Spinal cord (tissue), 10 donors: ENCODE results near the gene SMG1. TPM values are rescaled to one million over a fixed set of nuclear protein-coding genes. Genes with fewer than 3 reads are reported as not detected.
"Not testable (repeated sequence)": the region's sequence is repeated elsewhere in the genome, so short reads cannot be mapped to it uniquely, and the experiment has no call there.

ENCODE experiments used
- DNase-seq, 6 donors: peaks; one replicate each; pipeline versions ENCODE4 v3.0.0 to v3.0.0-alpha.2; 2013 to 2015; ENCODE audit warnings: low spot score in 6 of 6, low read depth in 4 of 6
- H3K27ac ChIP-seq: one replicate; pipeline ENCODE4 v1.5.1; 2013; ENCODE audit warnings: low read depth, low read length, control low read depth
- H3K27me3 ChIP-seq: one replicate; pipeline ENCODE4 v1.6.1; 2013; ENCODE audit warnings: low read length; ENCODE audit not compliant: control insufficient read depth, insufficient read depth
- H3K36me3 ChIP-seq: one replicate; pipeline ENCODE4 v1.6.1; 2013; ENCODE audit warnings: low read length; ENCODE audit not compliant: control insufficient read depth, insufficient read depth
- H3K4me1 ChIP-seq: one replicate; pipeline ENCODE4 v1.6.1; 2013; ENCODE audit warnings: low read length; ENCODE audit not compliant: control insufficient read depth, insufficient read depth
- H3K4me3 ChIP-seq: one replicate; pipeline ENCODE4 v1.5.1; 2013; ENCODE audit warnings: low read depth, low read length, control low read depth
- H3K9me3 ChIP-seq: one replicate; pipeline ENCODE4 v1.6.1; 2013; ENCODE audit warnings: low read length; ENCODE audit not compliant: control insufficient read depth, insufficient read depth
- WGBS: methylation state at CpG from one replicate; pipeline ENCODE4 v1.1.5; 2013; ENCODE audit warnings: missing lambda C conversion rate; ENCODE audit not compliant: insufficient coverage; 5-methylcytosine and 5-hydroxymethylcytosine counted together
- polyA plus RNA-seq, 2 donors: library from polyadenylated mRNA; unstranded; fragments of 120-200 nt; gene quantifications; one replicate each; pipeline ENCODE4 v1.2.1, GENCODE V29; 2013; ENCODE audit not compliant: insufficient read length in 2 of 2
- total RNA-seq, 2 donors: library from RNA; depleted of rRNA in 1 of 2; stranded (reverse); fragments of 120-200 nt in 1 of 2; fragments of >200 nt in 1 of 2; gene quantifications; one replicate each; pipeline versions ENCODE4 v1.2.3 to v1.2.4, GENCODE V29; 2013 to 2014
- donor health status: healthy.

SMG1 gene
- total and polyA plus RNA-seq, 4 donors: 46.1 to 93.6 (median 47.7) TPM

DNA sequence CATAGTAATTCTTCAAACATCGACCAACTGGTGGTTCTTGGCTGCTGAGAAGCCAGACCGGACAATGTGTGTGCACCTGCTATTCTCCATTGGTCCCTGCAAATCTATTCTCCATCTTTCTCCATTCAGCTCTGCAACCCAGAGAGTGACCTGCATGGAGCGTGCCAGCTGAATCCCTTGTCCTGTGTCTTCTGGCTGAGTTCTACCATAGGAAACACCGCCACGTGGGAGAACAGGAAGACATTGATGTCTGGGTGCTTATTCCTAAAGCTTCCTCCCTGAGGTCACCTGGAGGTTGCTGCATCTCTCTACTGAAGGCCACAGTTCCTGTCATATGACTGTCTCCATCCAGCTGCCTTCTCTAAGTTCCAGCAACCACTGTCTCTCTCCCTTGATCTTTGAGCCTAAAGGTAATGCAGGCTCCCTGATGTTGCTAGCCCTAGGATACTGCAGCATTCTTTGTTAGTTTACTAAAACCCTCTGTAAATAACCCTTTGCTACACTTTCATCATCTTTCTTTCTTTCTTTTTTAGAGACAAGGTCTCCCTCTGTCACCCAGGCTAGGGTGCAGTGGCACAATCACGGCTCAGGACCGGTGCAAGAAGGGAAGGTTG lies 10.6 kb upstream of the SMG1 start:
- H3K4me3 ChIP-seq: no peak overlapping the region
- no peaks in the 10 kb centered on the region for H3K4me1 ChIP-seq
- H3K27me3 ChIP-seq: no peaks in the 10 kb centered on the region
- 89% methylated on average over 5 of the region's 7 CpGs for WGBS
- no peak for DNase-seq
- H3K36me3 ChIP-seq: no peaks in the 10 kb centered on the region
- H3K9me3 ChIP-seq: no peaks in the 10 kb centered on the region
- H3K27ac ChIP-seq: no peak overlapping the region

DNA sequence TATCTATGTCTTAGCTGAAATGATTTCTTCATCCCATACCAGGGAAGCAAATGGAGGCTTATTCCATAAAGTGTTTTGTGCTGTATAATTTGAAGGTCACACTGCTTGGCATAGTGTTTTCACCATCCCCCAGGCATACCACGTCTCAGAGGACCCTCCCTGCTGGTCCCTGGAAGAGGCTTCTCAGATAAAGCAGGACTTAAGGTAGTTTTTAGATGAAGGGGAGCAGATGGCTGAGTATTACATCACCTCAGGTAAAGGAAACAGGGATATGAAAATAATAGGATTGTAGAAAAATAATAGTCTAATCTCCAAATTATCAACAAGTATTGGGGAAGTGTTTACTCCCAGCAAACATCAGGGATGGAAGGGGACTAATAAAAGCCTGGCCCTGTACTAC lies 7.3 kb upstream of the SMG1 start:
- DNase-seq: no peak
- no CpG with 5 or more reads among the region's 1 CpG for WGBS

DNA sequence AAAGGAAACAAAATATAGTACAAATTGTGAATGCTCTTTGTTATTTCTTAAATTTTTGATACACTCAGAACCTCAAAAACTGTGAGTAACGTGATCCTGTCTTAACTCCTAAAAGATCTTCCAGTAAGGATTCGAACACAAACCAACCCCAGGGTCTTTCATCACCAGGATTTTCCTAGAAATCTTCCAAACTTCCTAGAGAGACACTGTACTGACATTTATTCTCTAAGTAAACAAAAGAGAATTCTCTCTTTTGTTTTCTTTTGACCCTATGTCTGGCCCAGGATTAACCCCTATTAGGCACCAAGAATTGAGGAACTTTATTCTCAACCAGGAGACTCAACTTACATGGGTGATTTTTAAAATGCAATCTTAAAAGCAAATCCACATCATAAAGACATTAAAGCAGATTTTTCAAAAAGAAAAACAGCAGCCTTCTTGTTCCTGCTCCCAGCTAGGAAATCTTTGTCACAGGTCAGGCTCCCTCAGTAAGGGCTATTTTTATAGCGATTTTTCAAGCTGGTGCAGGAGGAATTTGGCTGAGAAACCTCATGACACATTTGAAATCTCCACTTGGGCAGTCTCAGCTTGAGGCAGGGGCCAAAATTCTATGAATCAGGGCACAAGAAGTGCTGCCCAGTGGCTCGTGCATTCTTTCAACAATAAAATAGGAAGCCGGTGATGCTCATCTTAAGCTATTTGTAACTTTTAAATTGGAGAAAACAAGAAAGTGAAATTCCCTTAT lies 6.2 kb upstream of the SMG1 start:
- DNase-seq: peak in 1 of 6 donors; percentile 15
- WGBS: 25% methylated on average over 1 of the region's 5 CpGs
- H3K9me3 ChIP-seq: no peaks in the 10 kb centered on the region
- no peak overlapping the region for H3K4me3 ChIP-seq
- H3K27ac ChIP-seq: no peak overlapping the region
- H3K36me3 ChIP-seq: no peaks in the 10 kb centered on the region
- no peaks in the 10 kb centered on the region for H3K4me1 ChIP-seq
- no peaks in the 10 kb centered on the region for H3K27me3 ChIP-seq

More for the DNA sequence above, 7.3 kb upstream of the SMG1 start:
- H3K27ac ChIP-seq: no peak overlapping the region
- H3K36me3 ChIP-seq: no peaks in the 10 kb centered on the region
- no peaks in the 10 kb centered on the region for H3K9me3 ChIP-seq
- no peaks in the 10 kb centered on the region for H3K4me1 ChIP-seq
- H3K4me3 ChIP-seq: no peak overlapping the region
- no peaks in the 10 kb centered on the region for H3K27me3 ChIP-seq

DNA sequence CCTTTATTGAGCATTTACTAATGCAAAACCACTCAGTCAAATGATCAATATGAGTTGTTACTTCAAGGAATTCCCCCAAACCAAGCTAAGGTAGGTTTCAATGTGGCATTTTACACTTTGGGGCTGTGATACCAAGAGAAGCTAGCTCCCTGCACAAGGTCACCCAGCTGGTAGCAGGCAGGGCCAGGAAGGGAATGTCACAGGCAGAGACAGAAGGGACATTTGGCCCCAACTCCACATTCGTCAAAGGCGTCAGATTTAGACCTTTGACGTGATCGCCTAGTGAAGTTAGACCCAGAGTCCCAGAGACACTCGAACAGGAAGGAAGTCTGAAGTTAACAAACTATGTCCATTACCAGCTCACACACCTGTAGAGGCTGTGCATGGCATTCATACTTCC lies 5.5 kb upstream of the SMG1 start:
- peaks cover 3% of the 10 kb centered on the region for H3K4me1 ChIP-seq
- H3K27ac ChIP-seq: no peak overlapping the region
- no peaks in the 10 kb centered on the region for H3K27me3 ChIP-seq
- H3K36me3 ChIP-seq: no peaks in the 10 kb centered on the region
- H3K9me3 ChIP-seq: no peaks in the 10 kb centered on the region
- no peak for DNase-seq
- 73% methylated on average over 2 of the region's 5 CpGs for WGBS
- H3K4me3 ChIP-seq: no peak overlapping the region

DNA sequence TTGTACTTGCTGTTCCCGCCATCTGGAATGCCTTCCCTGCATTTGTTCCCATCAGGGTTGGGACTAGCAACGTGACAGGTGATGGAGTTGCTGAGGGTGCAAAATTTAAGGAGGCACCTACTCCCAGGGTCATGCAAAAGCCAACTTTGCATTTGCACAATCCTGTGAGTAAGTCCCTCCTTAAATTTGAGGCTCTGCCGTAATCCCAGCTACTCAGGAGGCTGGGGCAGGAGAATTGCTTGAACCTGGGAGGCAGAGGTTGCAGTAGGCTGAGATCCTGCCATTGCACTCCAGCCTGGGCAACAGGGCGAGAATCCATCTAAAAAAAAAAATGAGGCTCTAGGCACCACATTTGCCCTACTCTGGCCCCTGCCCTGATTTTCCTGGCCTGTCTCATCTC lies 3.9 kb upstream of the SMG1 start:
- not testable (repeated sequence) for H3K4me3 ChIP-seq, H3K36me3 ChIP-seq, H3K27me3 ChIP-seq, DNase-seq, H3K9me3 ChIP-seq, H3K4me1 ChIP-seq, H3K27ac ChIP-seq
- 56% methylated on average over 3 of the region's 4 CpGs for WGBS

DNA sequence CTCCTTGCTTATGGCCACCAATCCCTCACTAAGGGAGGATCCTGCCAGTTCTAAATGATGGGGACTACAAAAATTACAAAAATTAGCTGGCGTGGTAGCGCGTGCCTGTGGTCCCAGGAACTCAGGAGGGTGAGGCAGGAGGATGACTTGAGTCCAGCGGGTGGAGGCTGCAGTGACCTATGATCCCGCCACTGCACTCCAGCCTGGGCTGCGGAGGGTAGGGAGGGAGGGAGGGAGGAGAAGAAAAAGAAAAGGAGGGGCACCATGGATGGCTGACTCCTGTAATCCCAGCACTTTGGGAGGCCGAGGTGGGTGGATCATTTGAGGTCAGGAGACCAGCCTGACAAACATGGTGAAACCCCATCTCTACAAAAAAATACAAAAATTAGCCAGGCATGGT lies 1.9 kb upstream of the SMG1 start:
- H3K9me3 ChIP-seq, H3K4me1 ChIP-seq, H3K4me3 ChIP-seq, H3K27ac ChIP-seq, H3K27me3 ChIP-seq, H3K36me3 ChIP-seq, DNase-seq: not testable (repeated sequence)
- 82% methylated on average over 4 of the region's 7 CpGs for WGBS

DNA sequence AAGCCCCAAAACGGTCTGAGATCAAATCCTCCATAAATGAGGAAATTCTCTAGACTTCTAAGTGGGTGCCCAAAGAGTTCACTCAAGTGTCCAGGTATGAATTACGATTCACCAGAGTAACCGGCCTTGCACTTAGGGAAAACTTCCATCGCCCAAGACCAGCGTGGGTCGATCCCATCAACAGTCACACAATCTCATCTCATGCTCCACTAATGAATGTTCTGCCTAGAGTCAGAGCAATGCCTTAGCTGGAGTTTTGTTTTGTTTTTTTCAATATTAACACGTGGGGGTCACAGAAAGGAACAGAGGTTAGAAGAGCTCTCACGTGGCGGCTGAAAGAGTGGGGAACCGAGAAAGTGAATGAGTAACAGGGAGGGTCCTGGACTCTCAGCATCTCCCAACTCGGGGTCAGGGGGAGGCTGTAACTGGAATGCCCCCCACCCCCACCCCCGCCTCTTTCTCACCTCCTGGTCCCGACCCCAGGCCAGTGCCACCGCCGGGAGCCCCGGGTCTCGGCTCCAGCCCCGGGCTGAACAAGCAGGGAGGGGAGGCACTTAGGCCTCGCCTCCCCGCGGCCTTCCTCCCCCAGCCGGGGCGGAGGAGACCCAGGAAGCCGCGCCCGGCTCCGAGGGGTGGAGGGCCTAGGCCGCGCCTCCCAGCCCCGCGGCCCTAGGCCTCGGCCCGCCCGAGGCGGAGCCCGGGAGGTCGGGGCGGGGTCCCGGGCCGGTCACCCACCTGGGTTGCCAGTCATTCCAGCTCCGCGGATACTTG lies 808 bp downstream of the SMG1 start:
- peak overlapping the region; percentile 71 for H3K4me3 ChIP-seq
- 0% methylated on average over 32 of the region's 42 CpGs for WGBS
- H3K4me1 ChIP-seq, H3K27ac ChIP-seq, H3K27me3 ChIP-seq, H3K9me3 ChIP-seq, H3K36me3 ChIP-seq: not testable (repeated sequence)
- peak in 2 of 6 donors; percentile 6 for DNase-seq

DNA sequence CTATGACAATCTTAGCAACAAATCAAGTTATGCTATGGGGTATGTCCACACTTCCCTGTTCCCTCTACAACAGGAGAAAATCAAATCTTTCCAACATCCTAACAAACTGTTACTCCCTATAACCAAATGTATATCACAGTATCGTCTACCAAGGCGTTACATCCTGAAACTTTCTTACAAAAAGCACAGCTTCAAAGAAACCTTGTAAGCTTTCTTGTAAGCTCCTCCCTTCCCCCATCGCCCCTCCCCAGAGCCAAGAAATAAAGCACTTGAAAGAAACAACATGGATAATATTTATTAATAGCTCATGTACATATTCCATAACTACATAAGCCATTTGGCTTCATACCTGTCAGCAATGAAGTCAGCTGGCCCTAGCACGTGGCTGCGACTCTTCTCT lies 2.3 kb downstream of the SMG1 start:
- 24% methylated on average over 2 of the region's 5 CpGs for WGBS
- not testable (repeated sequence) for H3K27ac ChIP-seq, H3K36me3 ChIP-seq, H3K4me1 ChIP-seq, H3K27me3 ChIP-seq, H3K9me3 ChIP-seq, H3K4me3 ChIP-seq, DNase-seq

DNA sequence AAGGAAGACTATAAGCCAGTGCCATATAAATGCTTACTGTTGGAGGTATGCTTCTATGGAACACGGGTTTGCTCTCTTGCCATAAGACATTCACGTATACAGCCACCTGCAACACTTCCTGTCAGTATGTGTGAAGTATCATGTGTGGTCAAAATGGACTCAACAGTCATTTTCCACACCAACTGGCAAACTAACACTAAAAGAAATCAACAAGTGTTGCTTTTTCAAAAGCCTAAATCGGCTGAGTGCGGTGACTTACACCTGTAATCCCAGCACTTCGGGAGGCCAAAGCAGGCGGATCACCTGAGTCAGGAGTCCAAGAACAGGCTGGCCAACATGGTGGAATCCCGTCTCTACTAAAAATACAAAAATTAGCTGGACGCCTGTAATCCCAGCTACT lies 3.1 kb downstream of the SMG1 start:
- not testable (repeated sequence) for H3K36me3 ChIP-seq, H3K4me1 ChIP-seq, H3K4me3 ChIP-seq, H3K27ac ChIP-seq, H3K27me3 ChIP-seq, DNase-seq, H3K9me3 ChIP-seq
- WGBS: no CpG with 5 or more reads among the region's 8 CpGs

DNA sequence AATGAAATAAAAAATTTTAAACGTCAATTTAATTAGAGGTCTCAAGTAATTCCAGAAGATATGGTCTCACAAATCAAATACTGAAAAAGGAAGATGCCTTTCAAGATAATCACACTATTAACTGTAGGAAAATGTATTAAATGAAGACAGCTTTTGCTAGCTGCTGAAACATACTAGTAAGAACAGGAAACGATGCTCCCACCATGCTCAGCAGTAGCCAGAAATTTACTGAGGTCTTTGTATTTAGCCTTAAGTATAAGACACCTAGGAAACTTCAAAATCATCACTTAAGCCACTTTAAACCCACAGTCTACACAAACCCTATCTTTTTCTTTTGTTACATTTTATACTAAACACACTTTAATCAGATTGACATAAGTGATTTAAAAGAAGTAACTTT lies 16.6 kb downstream of the SMG1 start:
- H3K4me1 ChIP-seq, H3K9me3 ChIP-seq, DNase-seq, H3K4me3 ChIP-seq, H3K27me3 ChIP-seq, H3K36me3 ChIP-seq, H3K27ac ChIP-seq: not testable (repeated sequence)
- no CpG with 5 or more reads among the region's 2 CpGs for WGBS
